Caco-2 (cell line): Measurements from ENCODE around the gene POLR1E. TPM values are rescaled to one million over a fixed set of nuclear protein-coding genes. Genes with fewer than 3 reads are reported as not detected.

ENCODE experiments used
- BruUV-seq: library from RNA; stranded (reverse); fragments of 400-500 nt; replicated peaks from 2 replicates; lab custom pipeline; 2021; lab: Mats Ljungman, UMichigan
- CTCF ChIA-PET: fragments of 300-600 bp; sonication (Branson Sonifier 250); formaldehyde crosslinking; loops from one replicate; lab custom pipeline; 2022; ENCODE audit warnings: antibody characterized with exemption; lab: Charles Lee
- POLR2A ChIA-PET: fragments of 300-600 bp; sonication (Branson Sonifier 250); formaldehyde crosslinking; loops from one replicate; lab custom pipeline; 2022; ENCODE audit warnings: antibody characterized with exemption; lab: Charles Lee
- DNase-seq, 2 experiments: peaks; one replicate each; pipeline versions ENCODE4 v3.0.0 to v3.0.0-alpha.2; 2020 to 2022
- H3K27me3 ChIP-seq: replicated peaks from 2 replicates; pipeline ENCODE4 v1.6.0; 2011; ENCODE audit warnings: low read length; ENCODE audit not compliant: control insufficient read depth, insufficient read depth
- H3K36me3 ChIP-seq: 2 replicates; pipeline ENCODE4 v1.5.1; 2011; ENCODE audit warnings: low read length; ENCODE audit not compliant: control insufficient read depth, insufficient read depth
- H3K4me1 ChIP-seq: fragments of 250-450 bp; sonication (Bioruptor Pico); 2 replicates; pipeline ENCODE4 v1.5.1; 2020; ENCODE audit warnings: mild to moderate bottlenecking
- H3K4me3 ChIP-seq: 2 replicates; pipeline ENCODE4 v1.5.1; 2011; ENCODE audit warnings: low read depth, mild to moderate bottlenecking, control low read depth, low read length
- H3K9me3 ChIP-seq: fragments of 250-450 bp; sonication (Bioruptor Pico); 2 replicates; pipeline ENCODE4 v1.5.1; 2020; ENCODE audit warnings: mild to moderate bottlenecking, moderate library complexity
- H3K27ac Mint-ChIP-seq: one replicate; pipeline ENCODE4 v1.8.0; 2022; ENCODE audit warnings: mixed read lengths; ENCODE audit not compliant: unreplicated experiment
- H3K27me3 Mint-ChIP-seq: one replicate; pipeline ENCODE4 v1.8.0; 2022; ENCODE audit warnings: mixed read lengths; ENCODE audit not compliant: insufficient read depth, unreplicated experiment
- H3K36me3 Mint-ChIP-seq: one replicate; pipeline ENCODE4 v1.8.0; 2022; ENCODE audit warnings: mild to moderate bottlenecking, mixed read lengths; ENCODE audit not compliant: insufficient read depth, unreplicated experiment
- H3K4me1 Mint-ChIP-seq: one replicate; pipeline ENCODE4 v1.8.0; 2022; ENCODE audit warnings: low read depth, mixed read lengths; ENCODE audit not compliant: unreplicated experiment
- H3K4me3 Mint-ChIP-seq: one replicate; pipeline ENCODE4 v1.8.0; 2022; ENCODE audit warnings: mild to moderate bottlenecking, moderate library complexity, mixed read lengths; ENCODE audit not compliant: unreplicated experiment
- H3K9me3 Mint-ChIP-seq: one replicate; pipeline ENCODE4 v1.8.0; 2022; ENCODE audit warnings: mixed read lengths; ENCODE audit not compliant: unreplicated experiment
- intact Hi-C: fragments of 100-400 bp; cut with micrococcal nuclease; formaldehyde crosslinking; loops from one replicate; pipeline ENCODE4 v1.10.0; 2022; ENCODE audit not compliant: unreplicated experiment
- total RNA-seq: library from RNA; stranded (reverse); gene quantifications from 2 replicates; pipeline ENCODE4 v1.2.3, GENCODE V29; 2022
- TF ChIP-seq, protein P1 (sequence below), 2 experiments: fragments of 200-600 bp in 1 of 2; IDR thresholded peaks; 1 replicate in 1 of 2; 2 replicates in 1 of 2; pipeline versions ENCODE4 v1.5.1 to v1.8.0; 2011 to 2022; ENCODE audit warnings: antibody characterized with exemption in 1 of 2, control low read depth in 1 of 2, inconsistent platforms in 1 of 2, low read depth in 1 of 2, low read length in 1 of 2, mild to moderate bottlenecking in 1 of 2, moderate library complexity in 1 of 2; ENCODE audit not compliant: insufficient read depth in 1 of 2, severe bottlenecking in 1 of 2, unreplicated experiment in 1 of 2

The POLR1E gene
- total RNA-seq, 1 experiment from 2014 or later = 33.4 TPM

DNA sequence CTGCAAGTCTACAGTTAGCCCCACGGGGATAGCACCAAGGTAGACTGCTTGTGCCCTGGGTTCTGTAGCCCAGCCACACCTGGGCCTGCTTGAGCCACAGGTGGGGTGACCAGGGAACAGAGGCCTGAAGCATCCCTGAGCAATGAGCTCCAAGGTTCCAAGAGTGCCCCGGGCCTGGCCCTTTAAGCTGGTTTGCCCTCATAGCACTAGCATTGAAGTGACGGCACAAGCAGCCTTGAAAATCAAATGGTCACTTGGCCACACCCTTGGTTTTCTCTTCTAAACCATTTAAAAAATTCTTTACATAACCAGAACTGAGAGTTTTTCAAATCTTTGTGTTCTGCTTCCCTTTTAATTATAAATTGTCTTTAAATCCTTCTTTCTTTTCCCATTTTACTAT, 65.7 kb downstream of the POLR1E start:
- H3K9me3 Mint-ChIP-seq = no peaks in the 10 kb centered on the region
- Histone ChIP-seq H3K27me3 (no peaks in the 10 kb centered on the region), H3K4me3 (no peak overlapping the region), H3K9me3 (no peaks in the 10 kb centered on the region), H3K36me3 (no peaks in the 10 kb centered on the region), H3K4me1 (no peaks in the 10 kb centered on the region)
- BruUV-seq = no TSS peak
- no peak overlapping the region for H3K4me3 Mint-ChIP-seq
- no peaks in the 10 kb centered on the region for H3K4me1 Mint-ChIP-seq
- TF ChIP-seq, protein P1, sequence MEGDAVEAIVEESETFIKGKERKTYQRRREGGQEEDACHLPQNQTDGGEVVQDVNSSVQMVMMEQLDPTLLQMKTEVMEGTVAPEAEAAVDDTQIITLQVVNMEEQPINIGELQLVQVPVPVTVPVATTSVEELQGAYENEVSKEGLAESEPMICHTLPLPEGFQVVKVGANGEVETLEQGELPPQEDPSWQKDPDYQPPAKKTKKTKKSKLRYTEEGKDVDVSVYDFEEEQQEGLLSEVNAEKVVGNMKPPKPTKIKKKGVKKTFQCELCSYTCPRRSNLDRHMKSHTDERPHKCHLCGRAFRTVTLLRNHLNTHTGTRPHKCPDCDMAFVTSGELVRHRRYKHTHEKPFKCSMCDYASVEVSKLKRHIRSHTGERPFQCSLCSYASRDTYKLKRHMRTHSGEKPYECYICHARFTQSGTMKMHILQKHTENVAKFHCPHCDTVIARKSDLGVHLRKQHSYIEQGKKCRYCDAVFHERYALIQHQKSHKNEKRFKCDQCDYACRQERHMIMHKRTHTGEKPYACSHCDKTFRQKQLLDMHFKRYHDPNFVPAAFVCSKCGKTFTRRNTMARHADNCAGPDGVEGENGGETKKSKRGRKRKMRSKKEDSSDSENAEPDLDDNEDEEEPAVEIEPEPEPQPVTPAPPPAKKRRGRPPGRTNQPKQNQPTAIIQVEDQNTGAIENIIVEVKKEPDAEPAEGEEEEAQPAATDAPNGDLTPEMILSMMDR (IDR thresholded peaks at IDR 0.05; ENCODE audit: insufficient read depth in 1 of 2, low read depth in 1 of 2, low read length in 1 of 2, severe bottlenecking in 1 of 2, unreplicated experiment in 1 of 2) = no peak
- H3K36me3 Mint-ChIP-seq = no peaks in the 10 kb centered on the region
- CTCF ChIA-PET = no interaction called here
- DNase-seq = no peak
- intact Hi-C loops = no loop called here
- H3K27ac Mint-ChIP-seq = no peak overlapping the region
- no peaks in the 10 kb centered on the region for H3K27me3 Mint-ChIP-seq
- POLR2A ChIA-PET = no interaction called here

DNA sequence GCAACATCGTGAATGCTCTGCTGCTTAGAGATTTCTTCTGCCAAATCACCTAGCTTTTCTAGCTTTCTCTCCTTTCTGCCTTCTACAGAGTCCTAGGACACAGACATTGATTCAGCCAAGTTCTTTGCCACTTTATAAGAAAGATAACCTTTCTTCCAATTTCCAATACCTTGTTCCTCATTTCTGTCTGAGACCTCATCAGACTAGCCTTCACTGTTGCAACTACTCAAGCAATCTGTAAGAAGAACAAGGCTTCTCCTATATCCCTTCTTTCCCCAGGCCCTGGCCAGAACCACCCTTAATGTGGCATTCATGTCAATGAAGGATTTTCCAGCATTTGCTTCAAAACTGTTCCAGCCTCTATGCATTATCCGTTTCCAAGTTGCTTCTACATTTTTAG, 66.1 kb downstream of the POLR1E start:
- Mint-ChIP-seq H3K4me3 (no peak overlapping the region), H3K36me3 (peaks cover under 1% of the 10 kb centered on the region), H3K27ac (no peak overlapping the region), H3K9me3 (no peaks in the 10 kb centered on the region), H3K27me3 (no peaks in the 10 kb centered on the region), H3K4me1 (no peaks in the 10 kb centered on the region)
- no TSS peak for BruUV-seq
- CTCF ChIA-PET = no interaction called here
- no peak overlapping the region for H3K4me3 ChIP-seq
- H3K27me3 ChIP-seq = no peaks in the 10 kb centered on the region
- no peaks in the 10 kb centered on the region for H3K9me3 ChIP-seq
- H3K36me3 ChIP-seq = no peaks in the 10 kb centered on the region
- DNase-seq = no peak
- TF ChIP-seq, protein P1 (IDR thresholded peaks at IDR 0.05; ENCODE audit: insufficient read depth in 1 of 2, low read depth in 1 of 2, low read length in 1 of 2, severe bottlenecking in 1 of 2, unreplicated experiment in 1 of 2) = no peak
- no peaks in the 10 kb centered on the region for H3K4me1 ChIP-seq
- POLR2A ChIA-PET = no interaction called here
- intact Hi-C loops = no loop called here

Other genes with a start within 250 kb of the POLR1E start
- 76.9 and 82.5 TPM in 2 replicates for gene GRHPR, start 63.3 kb upstream of the POLR1E start, total RNA-seq
- gene ZBTB5, start 20.5 kb upstream of the POLR1E start, total RNA-seq = 12.5 and 13.2 TPM in 2 replicates
- gene FBXO10, start 90.4 kb downstream of the POLR1E start, total RNA-seq = 6.9 and 8.1 TPM in 2 replicates
- gene TOMM5, start 106.6 kb downstream of the POLR1E start, total RNA-seq = 185 and 201 TPM in 2 replicates
- gene FRMPD1, start 165.0 kb downstream of the POLR1E start, total RNA-seq = not detected in 2 replicates